Brain pericyte (primary cell): ENCODE data around the gene RFC3.
"Not testable (repeated sequence)": the region's sequence is repeated elsewhere in the genome, so short reads cannot be mapped to it uniquely, and the experiment has no call there.

ENCODE experiments used
- DNase-seq: peaks from one replicate; pipeline ENCODE4 v3.0.0-alpha.2; 2012; ENCODE audit warnings: low read depth, low spot score

Gene RFC3, protein sequence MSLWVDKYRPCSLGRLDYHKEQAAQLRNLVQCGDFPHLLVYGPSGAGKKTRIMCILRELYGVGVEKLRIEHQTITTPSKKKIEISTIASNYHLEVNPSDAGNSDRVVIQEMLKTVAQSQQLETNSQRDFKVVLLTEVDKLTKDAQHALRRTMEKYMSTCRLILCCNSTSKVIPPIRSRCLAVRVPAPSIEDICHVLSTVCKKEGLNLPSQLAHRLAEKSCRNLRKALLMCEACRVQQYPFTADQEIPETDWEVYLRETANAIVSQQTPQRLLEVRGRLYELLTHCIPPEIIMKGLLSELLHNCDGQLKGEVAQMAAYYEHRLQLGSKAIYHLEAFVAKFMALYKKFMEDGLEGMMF

DNA sequence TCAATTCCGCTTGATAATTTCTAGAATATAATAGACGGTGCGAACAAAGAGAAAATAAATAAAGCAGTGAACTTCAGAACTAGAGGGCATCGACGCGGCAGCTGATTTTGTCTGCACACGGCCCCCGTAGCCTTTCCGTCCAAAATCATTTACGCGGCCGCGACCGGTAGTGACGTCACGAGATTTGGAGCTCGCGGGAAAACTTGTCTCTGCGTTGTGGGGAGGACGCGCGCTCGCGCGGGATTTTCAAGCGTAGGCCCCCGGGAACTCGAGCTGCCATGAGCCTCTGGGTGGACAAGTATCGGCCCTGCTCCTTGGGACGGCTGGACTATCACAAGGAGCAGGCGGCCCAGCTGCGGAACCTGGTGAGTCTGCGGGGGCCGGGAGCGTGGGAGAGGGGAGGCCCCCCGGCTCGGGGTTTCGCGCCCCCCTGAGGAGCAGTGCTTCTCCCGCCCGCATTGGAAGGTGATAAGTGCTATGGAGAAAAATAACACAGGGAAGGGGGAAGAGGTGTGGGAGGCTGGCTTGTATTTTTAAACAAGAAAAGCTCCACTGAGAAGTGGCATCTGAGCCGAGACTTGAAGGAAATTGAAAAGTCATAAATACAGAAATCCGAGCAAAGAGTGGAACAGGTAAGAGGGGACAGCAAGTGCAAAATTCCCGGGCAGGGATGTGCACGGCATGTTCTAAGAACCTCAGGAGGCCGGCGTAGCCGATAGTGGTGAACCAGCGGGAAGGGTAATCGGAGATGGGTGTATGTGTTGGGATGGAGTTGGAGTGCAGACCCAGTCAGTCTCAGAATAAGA, at the start of gene RFC3:
RFC3 (plus strand) TSS at position 249 of the 806 bp plus-strand sequence; CDS start at position 279, 30 bp downstream.
- peak; percentile 80 for DNase-seq

DNA sequence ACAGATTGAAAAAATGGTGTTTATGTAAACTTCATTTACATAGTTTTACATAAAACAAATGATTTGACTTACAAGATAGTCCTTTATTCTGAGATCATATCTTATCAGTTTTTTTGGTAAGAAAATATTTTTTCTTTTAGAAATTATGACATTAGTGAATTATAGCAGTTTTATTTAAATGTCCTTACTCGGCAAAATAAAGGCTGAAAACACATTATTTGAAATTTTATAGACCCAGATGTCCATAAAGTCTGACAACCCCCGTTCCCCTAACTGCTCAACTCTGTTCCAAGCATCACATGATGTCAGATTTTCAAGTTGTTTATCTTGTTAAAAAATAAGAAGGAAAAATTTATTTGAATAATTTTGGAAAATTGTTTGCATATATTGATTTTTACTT, 46.7 kb upstream of the RFC3 start:
- no peak for DNase-seq

DNA sequence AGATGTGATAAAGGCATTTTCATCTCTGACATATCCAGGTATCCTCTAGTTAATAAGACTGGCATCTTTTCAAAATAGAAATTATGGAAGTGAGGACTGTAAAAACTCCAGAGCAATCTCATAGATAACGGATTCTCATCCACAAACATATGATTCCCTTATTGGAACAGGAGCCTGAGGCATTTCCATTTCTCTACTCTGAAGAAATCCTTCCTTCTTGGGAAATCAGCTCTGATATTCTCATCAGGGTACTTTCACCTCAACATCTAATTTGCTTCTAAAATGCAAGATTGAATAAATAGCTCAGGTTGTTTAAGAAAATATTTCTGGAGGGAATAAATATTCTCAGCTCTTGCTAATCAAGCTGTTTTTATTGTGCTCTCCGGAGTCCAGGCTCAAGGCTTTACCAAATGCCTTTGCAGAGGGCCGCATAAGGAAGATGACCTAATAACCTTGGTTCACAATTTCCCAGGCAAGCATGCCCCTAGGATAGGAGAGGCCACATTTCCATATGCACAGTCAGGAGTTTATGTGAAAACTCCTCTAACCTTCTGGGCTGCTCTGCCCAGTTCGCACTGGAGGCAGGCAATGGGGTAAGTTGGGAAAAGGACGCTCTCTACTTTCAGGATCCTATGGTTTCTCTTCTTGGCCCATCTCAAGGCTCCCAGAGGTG, 44.0 kb upstream of the RFC3 start:
- no peak for DNase-seq

DNA sequence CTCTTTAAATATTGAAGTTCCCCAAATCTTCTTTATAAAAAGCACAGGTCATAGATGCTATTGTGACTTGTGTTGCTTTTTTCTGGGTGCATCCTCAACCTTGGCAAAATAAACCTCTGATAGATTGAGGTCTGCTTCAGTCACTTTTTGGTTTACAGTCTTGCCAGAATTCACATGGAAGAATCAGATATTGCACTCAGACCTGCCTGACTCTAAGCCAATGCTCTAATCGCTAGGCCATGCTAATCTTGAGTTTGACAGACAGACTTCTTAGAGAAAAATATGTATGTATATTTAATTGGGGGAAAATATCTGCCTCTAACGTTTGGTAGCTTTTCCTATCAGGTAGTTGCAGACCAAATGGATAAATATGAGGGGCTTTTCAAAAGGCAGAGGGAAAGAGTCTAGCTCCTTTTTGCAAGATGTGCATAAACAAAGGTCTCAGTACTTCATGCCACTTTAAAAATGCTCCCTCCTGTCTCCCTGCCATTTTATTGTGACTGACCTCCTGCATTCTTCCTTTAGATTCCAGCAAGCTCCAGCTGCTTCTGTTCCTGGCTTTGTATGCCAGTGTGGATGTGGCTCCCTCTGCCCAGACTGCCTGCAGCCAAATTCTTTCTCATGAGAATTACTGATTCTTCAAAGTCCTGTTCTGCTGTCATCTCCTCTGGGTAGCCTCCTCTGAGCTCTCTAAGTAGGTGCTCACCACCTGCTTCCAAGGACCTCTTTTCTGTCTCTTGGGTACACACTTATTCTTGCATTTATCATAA, 42.4 kb upstream of the RFC3 start:
- DNase-seq = no peak

DNA sequence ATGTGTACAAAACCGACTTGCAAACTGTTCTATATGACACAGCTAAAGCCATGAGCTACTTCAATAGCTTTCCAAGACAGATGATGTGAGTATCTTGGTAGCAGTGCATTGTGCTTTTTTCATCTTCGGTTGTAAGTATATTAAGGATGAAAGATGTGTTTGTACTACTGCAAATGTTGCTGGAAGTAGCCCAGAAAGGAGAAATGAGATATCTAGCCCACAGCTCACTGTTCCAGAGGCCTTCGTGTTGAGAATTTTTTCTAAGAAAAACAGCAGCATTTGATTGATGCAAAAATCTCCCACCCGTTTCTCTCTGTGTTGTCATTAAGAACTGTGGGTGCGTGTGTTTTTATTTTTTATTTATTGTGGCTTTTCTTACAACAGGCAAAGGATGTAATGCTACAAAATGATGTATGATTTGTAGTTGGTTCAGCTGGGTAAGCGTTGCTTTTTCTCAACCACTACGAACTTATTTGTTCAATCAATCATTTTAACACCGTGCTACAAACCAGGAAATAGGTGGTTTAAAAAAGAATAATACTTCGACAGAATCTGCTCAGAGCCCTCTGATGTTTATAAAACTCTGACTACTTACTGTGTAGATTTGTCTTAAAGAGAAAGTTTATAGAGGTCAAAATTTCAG, 41.6 kb upstream of the RFC3 start:
- DNase-seq = no peak

DNA sequence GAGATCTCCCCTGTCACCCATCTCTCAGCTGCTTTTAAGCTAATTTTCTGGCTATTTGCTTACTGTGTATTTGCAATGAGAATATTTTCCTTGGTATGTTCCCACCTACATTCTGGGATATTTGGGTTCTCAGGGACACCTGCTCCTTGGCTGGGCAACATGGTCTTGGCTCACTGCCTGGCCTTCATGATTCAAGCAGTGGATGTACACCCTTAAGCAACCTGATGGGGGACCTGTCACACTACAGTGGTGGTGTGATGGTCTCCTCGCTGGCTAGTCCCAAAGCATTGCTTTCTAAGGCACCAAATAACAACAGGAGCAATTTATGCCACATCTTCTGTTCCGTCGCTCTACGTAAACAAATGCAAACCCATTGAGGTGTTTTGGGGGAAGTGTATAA, 35.3 kb upstream of the RFC3 start:
- DNase-seq = no peak

DNA sequence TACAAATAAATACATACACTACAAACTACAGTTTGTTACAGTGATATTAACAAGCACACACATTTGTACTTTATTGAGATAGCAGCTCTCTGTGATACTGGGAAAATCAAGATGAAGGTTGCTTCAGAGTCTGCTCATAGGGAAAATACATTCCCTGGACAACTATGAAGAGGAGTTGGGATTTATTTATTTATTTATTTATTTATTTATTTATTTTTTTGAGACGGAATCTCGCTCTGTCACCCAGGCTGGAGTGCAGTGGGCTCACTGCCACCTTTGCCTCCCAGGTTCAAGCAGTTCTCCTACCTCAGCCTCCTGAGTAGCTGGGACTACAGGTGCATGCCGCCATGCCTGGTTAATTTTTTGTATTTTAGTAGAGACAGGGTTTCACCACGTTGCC, 34.7 kb upstream of the RFC3 start:
- DNase-seq = not testable (repeated sequence)

DNA sequence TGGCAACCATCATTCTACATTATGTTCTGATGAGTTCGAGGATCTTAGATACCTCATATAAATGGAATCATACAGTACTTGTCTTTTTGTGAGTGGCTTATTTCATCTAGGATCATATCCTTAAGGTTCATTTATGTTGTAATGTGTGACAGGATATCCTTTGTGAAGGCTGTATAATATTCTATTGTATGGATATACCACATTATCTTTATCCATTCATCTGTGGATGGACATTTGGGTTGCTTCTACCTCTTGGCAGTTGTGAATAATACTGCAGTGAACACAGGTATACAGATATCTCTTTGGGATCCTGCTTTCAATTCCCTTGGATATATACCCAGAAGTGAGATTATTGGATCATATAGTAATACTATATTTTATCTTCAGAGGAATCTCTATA, 33.2 kb upstream of the RFC3 start:
- no peak for DNase-seq

DNA sequence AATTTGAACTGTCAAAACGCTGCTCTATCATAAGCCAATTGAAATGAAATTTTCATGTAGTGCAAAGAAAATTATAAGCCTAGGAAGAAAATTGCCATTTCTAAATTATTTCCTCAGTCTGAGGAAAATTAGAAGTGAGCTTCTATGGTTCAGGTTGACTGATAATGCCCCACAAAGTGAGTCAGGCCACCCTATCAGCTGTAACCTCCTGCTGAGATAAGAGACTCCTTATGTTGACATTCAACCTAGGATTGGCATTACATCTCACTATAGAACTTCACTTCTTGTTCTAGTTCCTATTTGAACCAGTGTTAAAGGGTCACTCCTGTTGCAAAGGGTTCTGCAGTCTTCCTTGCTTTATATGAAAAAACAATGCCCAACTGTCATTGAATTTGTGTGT, 32.6 kb upstream of the RFC3 start:
- no peak for DNase-seq

DNA sequence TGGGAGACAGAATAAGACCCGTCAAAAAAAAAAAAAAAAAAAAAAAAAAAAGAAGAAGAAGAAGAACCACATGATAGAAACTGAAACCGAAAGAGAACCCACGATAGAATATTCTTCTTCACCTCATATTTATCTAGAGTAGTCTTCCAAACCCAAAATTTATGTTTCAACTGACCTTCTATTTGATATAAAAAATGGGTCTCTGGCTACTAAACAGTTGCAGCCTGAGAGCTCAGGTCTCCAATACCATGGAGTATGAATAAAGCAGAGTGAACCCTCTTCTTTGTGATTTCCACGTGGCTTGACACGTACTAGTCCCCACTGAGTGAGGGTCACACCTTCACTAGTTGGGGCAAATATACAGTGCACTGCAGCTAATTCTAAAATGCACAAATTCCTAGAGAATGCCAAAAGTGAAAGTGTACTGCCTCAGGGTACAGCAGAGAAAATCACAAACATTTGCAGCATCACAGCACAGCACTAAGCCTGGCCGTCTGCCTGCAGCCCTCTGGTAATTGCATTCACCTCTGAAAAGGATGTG, 30.8 kb upstream of the RFC3 start:
- DNase-seq = no peak

DNA sequence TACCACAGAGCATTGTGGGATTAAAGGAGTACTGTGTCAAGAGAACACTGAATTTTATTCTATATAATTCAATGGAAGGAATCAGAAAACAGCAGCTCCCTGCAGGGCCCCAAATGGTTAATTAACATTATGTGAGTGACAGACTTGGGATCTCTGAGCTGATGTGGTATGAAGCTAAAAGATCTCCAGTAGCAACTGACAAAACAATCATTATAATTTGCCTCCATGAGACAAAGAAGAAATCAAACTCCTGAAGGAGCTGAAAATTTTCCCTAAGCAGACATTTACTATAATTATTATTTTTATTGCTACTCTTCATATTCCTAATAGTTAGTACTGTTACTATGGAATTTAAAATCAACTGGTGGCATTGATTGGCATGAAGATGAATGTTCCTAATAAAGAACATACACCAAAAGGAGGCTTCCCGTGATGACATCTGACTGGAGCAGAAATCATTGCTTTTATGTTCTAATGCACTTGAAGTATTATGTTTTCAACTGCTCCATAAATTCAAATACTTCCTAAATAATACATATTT, 28.8 kb upstream of the RFC3 start:
- DNase-seq = no peak

DNA sequence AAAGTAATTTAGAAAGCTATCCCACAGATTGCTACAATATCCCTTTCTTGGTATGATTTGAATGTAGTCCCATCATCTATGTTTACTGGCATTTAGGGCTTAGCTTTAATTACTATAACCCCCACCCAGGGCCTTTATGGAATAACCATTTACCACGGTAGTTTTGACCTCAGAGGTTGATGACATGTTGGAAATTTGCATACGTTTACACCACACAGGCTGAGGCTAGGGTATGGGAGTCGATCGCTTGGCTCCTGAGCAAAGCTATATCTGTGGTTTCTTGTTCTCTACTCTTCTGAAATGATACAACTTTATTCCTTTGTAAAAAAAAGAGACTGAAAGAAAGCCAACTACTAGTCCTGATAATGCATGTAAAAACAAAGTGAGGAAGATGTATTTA, 28.2 kb upstream of the RFC3 start:
- no peak for DNase-seq

DNA sequence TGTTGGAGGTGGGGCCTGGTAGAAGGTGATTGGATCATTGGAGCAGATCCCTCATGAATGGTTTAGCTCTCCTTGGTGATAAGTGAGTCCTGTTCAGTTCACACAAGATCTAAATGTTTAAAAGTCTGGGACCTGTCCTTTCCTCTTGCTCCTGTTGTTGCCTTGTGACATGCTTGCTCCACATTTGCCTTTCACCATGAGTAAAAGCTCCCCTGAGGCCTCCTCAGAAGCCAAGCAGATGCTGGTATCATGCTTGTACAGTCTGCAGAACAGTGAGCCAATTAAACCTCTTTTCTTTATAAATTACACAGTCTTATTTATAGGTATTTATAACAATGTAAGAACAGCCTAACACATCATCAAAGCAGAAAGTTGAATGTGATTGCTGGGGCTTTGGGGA, 24.2 kb upstream of the RFC3 start:
- DNase-seq = no peak

DNA sequence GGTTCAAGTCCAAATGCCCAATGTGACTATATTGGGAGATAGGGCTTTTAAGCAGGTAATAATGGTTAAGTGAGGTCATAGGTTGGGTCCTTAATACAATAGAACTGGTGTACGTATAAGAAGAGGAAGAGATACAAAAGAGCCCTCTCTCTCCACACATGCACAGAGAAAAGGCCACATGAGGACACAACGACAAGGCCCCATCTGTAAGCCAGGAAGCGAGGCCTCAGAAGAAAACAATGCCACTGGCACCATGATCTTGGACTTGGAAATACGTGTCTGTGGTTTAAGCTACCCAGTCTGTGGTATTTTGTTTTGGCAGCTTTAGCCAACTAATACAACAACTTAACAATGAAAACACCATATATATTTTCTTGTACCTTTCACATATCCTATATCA, 23.4 kb upstream of the RFC3 start:
- DNase-seq = no peak

DNA sequence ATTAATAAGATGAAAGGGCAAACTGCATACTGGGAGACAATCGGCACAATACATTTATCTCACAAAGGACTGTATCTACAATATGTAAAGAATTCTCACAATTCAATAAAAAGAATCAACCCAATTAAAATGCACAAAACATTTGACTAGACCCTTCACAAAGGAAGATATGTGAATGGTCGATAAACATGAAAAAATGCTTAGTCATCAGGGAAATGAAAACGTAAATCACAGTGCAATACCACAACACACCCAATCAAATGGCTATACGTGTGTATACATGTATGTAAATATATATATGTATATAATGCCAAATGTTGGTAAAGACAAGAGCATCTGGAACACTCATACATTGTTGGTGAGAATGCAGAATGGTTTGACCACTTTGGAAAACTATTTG, 21.9 kb upstream of the RFC3 start:
- DNase-seq = no peak

DNA sequence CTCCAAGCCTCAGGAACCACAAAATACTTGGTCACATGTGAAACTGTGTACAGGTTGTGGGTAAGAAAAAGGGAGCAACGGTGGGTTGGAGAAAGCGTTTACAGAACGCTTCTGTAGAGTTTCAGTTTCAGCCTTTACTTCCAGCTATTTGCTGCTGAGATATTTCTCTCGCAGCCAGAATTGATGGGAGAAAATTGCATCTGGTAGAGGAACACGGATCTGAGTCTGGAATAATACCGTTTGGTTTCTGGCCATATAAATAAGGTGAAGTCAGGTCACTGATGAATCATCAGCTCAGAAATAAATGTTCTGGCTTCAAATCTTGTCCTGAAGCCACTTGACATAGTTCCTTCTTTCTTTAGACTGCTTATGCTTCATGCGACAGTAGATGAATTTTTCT, 20.3 kb upstream of the RFC3 start:
- no peak for DNase-seq

DNA sequence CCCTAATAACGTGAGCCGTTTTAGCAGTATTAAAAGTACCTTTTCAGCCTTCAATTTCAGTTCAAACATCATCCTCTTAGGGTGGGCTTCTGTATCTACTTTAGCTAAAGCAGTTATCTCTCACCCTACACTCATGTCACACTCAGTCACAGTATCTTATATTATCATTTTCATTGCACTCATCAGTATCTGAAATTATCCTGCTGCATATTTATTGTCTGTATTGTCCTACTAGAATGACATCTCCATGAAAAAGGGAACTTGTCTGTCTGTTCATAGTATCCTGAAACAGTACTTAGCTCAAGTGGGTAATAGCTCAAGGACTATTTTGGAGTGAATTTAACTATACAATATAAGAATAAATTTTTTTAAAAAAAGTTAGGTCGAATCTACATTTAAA, 19.9 kb upstream of the RFC3 start:
- DNase-seq = no peak

DNA sequence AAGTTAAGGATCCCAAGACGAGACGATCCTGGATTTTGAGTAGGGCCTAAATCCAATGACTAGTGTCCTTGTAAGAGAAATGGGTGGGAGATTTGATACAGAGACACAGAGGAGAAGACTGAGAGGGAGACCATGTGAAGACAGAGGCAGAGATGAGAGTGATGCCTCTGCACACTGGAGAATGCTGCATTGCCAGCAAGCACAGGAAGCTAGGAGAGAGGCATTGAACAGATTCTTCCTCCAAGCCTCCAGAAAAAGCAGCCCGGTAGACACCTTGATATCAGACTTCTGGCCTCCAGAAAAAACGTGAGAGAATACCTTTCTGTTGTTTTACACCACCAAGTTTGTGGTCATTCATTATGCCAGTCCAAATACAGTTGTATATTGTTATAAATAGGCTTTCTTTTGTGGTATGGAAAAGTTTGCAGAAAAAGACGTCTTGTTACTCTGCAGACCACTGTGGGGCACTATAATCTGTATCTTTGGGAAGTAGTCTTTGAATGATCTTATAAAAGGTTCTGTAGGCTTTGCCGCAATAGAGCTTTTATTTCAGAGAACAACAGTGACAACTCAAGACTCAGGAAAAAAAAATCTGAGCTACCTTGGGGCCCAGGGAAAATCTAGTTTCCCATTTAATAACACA, 17.9 kb upstream of the RFC3 start:
- no peak for DNase-seq

DNA sequence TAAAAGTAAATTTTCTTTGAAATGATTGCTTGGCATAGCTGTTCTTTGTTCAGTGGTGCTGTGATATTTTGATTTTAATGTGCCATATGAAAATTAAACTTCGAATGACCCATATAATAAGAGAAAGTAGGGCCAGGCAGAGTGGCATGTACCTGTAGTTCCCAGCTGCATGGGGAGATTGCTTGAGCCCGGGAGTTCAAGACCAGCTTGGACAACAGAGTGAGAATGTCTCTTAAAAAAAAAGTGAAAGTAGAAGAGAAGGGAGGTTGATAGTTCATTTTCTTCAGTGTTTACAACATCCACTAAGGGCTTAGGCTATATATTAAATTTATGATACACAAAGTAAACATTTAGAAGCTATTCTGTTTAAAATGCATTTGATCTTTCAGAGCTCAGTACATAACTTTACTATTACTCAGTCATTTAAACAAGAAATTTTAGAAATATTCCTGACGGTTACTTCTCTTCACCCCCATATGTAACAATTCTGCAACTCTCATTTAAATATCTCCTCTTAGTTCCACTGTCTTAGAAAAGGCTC, 17.2 kb upstream of the RFC3 start:
- DNase-seq = no peak
